Neutrophil (primary cell): ENCODE results near the gene PASK.

ENCODE experiments used
- H3K27ac ChIP-seq: fragments of 200-600 bp; sonication (generic); 2 replicates; pipeline ENCODE4 v1.5.1; 2016; ENCODE audit warnings: mild to moderate bottlenecking, moderate library complexity
- H3K27me3 ChIP-seq: fragments of 200-600 bp; sonication (generic); 2 replicates; pipeline ENCODE4 v1.6.0; 2016; ENCODE audit warnings: mild to moderate bottlenecking
- H3K36me3 ChIP-seq: fragments of 200-600 bp; sonication (generic); 2 replicates; pipeline ENCODE4 v1.5.1; 2017
- H3K4me1 ChIP-seq, 2 experiments: fragments of 200-600 bp in 1 of 2; sonication (generic) in 1 of 2; 1 replicate in 1 of 2; 2 replicates in 1 of 2; pipeline versions ENCODE4 v1.5.1 to v1.6.1; 2013 to 2016; ENCODE audit warnings: low read depth in 1 of 2, low read length in 1 of 2, mild to moderate bottlenecking in 1 of 2, moderate library complexity in 1 of 2; ENCODE audit not compliant: control insufficient read depth in 1 of 2, insufficient read depth in 1 of 2
- H3K4me3 ChIP-seq, 2 experiments: fragments of 200-600 bp in 1 of 2; sonication (generic) in 1 of 2; 1 replicate in 1 of 2; 2 replicates in 1 of 2; pipeline ENCODE4 v1.5.1; 2013 to 2016; ENCODE audit warnings: low read depth in 1 of 2, low read length in 1 of 2, mild to moderate bottlenecking in 1 of 2, moderate library complexity in 1 of 2
- H3K9me3 ChIP-seq: fragments of 200-600 bp; sonication (generic); 2 replicates; pipeline ENCODE4 v1.5.1; 2016
- CTCF ChIP-seq: fragments of 200-600 bp; sonication (generic); IDR thresholded peaks from 2 replicates; pipeline ENCODE4 v1.5.1; 2016; ENCODE audit warnings: antibody characterized with exemption

The PASK gene

DNA sequence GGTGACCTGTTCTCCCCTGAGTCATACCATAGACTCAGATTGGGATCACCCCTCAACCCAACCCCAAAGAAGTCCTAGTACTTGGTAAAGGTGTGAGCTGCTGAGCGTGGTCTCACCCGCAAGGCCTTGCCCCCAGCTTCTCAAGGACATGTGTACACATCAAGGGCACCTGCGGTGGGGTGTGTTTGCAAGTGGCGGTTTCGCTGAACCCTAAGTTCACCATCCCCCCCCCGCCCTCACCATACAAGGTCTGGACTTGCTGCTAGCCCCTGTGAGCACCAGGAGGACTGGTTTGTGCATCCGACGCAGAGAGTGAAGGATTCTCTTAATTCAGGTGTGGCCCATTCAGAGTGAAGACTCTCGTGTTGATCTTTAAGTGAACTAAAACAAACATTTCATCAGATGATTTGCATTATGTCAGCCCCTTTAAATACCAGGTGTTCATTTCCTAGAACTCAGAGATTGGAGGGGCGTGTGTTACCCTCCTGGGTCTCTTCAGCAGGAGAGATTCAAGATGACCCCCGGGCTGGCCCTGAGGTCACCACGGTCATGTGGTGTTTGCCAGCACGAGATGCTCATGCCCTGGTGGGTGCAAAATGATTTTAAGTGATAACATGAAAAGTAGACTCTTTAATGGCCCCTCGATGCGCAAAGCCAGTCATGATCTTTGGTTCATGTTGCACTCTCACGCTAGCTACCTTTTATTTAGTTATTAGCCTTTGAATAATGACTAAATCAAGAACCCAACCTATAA lies 75.0 kb downstream of the PASK start:
- Histone ChIP-seq H3K36me3 (peaks cover 19% of the 10 kb centered on the region), H3K27ac (no peak overlapping the region), H3K4me1 (no peaks in the 10 kb centered on the region), H3K27me3 (no peaks in the 10 kb centered on the region), H3K4me3 (no peak overlapping the region), H3K9me3 (no peaks in the 10 kb centered on the region)
- no peak for TF ChIP-seq CTCF

- no peaks in the 10 kb centered on the region for H3K27me3 ChIP-seq
- TF ChIP-seq CTCF = no peak
These were observed 75.9 kb downstream of the PASK start for GRCh38 chr2:241073166-241074064.

DNA sequence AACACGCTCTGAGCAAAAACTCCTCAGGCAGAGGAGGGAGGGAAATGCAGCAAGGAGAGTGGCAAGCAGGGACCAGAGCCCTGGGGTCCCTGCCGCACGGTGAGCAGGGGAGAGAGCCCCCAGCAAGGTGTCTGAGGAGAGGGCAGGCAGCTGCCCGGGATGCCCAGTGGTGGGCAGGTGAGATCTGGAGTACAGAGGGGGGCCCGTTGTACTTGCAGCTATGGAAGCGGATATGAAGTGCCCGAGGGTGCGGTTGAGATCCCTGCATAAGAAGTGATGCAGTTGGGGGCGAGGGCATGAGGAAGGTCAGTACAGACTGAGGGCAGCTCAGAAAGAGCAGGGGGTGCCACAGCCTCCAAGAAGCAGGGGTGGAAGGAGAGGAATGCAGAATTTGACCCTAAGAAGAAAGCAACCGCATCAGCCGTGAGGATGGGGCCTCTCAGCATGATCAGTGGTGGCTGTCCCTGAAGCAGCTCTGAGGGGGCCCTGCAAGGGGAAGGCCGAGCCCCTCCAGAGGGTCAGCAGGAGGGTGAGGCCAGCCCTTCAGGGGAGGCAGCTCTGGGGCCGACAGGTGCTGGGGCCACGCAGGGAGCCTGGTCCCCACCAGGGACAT lies 76.6 kb downstream of the PASK start:
- no peak overlapping the region for H3K27ac ChIP-seq
- no peaks in the 10 kb centered on the region for H3K27me3 ChIP-seq
- H3K36me3 ChIP-seq = peaks cover 19% of the 10 kb centered on the region

More at GRCh38 chr2:241073166-241074064, 75.9 kb downstream of the PASK start:
- H3K4me3 ChIP-seq = no peak overlapping the region
- H3K9me3 ChIP-seq = no peaks in the 10 kb centered on the region
- H3K4me1 ChIP-seq = no peaks in the 10 kb centered on the region
- H3K27ac ChIP-seq = no peak overlapping the region
- peaks cover 19% of the 10 kb centered on the region for H3K36me3 ChIP-seq

DNA sequence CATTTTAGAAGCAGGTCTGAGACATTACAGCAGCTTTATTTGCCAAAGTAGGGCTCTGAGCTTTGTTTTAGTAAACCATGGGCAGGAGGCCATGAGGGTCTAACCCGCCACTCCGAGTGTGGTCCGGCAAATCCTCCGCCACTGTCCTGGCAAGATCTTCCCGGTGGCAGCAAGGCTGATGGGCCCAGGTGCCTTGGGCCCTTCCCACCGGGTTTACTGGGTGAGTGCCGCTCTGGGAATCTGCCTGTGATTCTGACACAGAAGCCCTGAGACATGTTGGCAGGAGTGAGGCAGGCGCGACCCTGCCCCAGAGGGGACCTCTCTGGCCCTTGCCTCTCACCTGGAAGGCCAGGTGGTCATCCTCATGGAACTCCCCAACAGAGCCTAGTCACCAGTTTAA lies 77.1 kb downstream of the PASK start:
- H3K36me3 ChIP-seq = peaks cover 19% of the 10 kb centered on the region
- no peak for TF ChIP-seq CTCF

More for the DNA sequence above, 76.6 kb downstream of the PASK start:
- H3K4me3 ChIP-seq = no peak overlapping the region
- TF ChIP-seq CTCF = no peak
- H3K9me3 ChIP-seq = no peaks in the 10 kb centered on the region
- no peaks in the 10 kb centered on the region for H3K4me1 ChIP-seq

GRCh38 chr2:241071677-241072111 lies 77.6 kb downstream of the PASK start:
- Histone ChIP-seq H3K27me3 (no peaks in the 10 kb centered on the region), H3K9me3 (no peaks in the 10 kb centered on the region), H3K4me1 (no peaks in the 10 kb centered on the region), H3K27ac (no peak overlapping the region), H3K4me3 (no peak overlapping the region), H3K36me3 (peaks cover 19% of the 10 kb centered on the region)
- TF ChIP-seq CTCF = no peak

More for the DNA sequence above, 77.1 kb downstream of the PASK start:
- Histone ChIP-seq H3K9me3 (no peaks in the 10 kb centered on the region), H3K4me1 (no peaks in the 10 kb centered on the region), H3K4me3 (no peak overlapping the region), H3K27me3 (no peaks in the 10 kb centered on the region), H3K27ac (no peak overlapping the region)
